HepG2 (cell line): Measurements from ENCODE around the gene TMEM145. TPM values are rescaled to one million over a fixed set of nuclear protein-coding genes. Genes with fewer than 3 reads are reported as not detected.

Experiments
- ATF1 ChIP-seq: IDR thresholded peaks from 2 replicates; pipeline ENCODE4 v1.6.1; 2016; ENCODE audit warnings: mild to moderate bottlenecking, control low read depth
- KLF9 ChIP-seq: IDR thresholded peaks from 2 replicates; pipeline ENCODE4 v1.6.1; 2016; ENCODE audit warnings: low read depth
- MTA1 ChIP-seq: sonication (generic); formaldehyde crosslinking; IDR thresholded peaks from 2 replicates; pipeline ENCODE4 v1.4.0; 2020; ENCODE audit warnings: missing genetic modification reagents, mild to moderate bottlenecking, borderline replicate concordance
- MXI1 ChIP-seq: IDR thresholded peaks from 3 replicates; pipeline ENCODE4 v1.6.1; 2012; ENCODE audit warnings: low read depth, low read length, inconsistent platforms, borderline replicate concordance
- ONECUT2 ChIP-seq: sonication (generic); formaldehyde crosslinking; IDR thresholded peaks from 2 replicates; pipeline ENCODE4 v1.4.0; 2020; ENCODE audit warnings: missing genetic modification reagents
- POLR2G ChIP-seq: fragments of 200-400 bp; formaldehyde crosslinking; IDR thresholded peaks from 2 replicates; pipeline ENCODE4 v1.6.1; 2018; ENCODE audit warnings: mild to moderate bottlenecking, low read depth, low read length, moderate library complexity
- SIX1 ChIP-seq: sonication (generic); formaldehyde crosslinking; IDR thresholded peaks from 2 replicates; pipeline ENCODE4 v1.4.0; 2020; ENCODE audit warnings: missing genetic modification reagents, borderline replicate concordance
- SNAPC4 ChIP-seq: sonication (generic); formaldehyde crosslinking; IDR thresholded peaks from 2 replicates; pipeline ENCODE4 v1.4.0; 2020; ENCODE audit warnings: mild to moderate bottlenecking, missing genetic modification reagents
- THAP7 ChIP-seq: sonication (generic); formaldehyde crosslinking; IDR thresholded peaks from 2 replicates; pipeline ENCODE4 v1.8.1; 2023; ENCODE audit warnings: mild to moderate bottlenecking, missing genetic modification reagents
- ZNF563 ChIP-seq: sonication (generic); formaldehyde crosslinking; IDR thresholded peaks from 2 replicates; pipeline ENCODE4 v1.8.0; 2022; ENCODE audit warnings: mild to moderate bottlenecking, moderate library complexity, missing genetic modification reagents
- ZNF614 ChIP-seq: IDR thresholded peaks from 2 replicates; pipeline ENCODE4 v1.6.1; 2018; ENCODE audit warnings: missing biosample characterization, missing genetic modification reagents, inconsistent platforms, borderline replicate concordance
- ZNF83 ChIP-seq: sonication (generic); formaldehyde crosslinking; IDR thresholded peaks from 2 replicates; pipeline ENCODE4 v1.4.0; 2020; ENCODE audit warnings: missing genetic modification reagents, mild to moderate bottlenecking, borderline replicate concordance
- polyA plus RNA-seq, 8 experiments: library from polyadenylated mRNA; depleted of rRNA in 3 of 8; stranded (reverse) in 7 of 8; unstranded in 1 of 8; fragments of >200 nt; fragmentation: Illumina TruSeq in 4 of 8; extraction: Trizol in 4 of 8; gene quantifications; 2 replicates each; pipeline versions ENCODE4 v1.2.1 to v1.2.3, GENCODE V29; 2011 to 2016; ENCODE audit warnings: low read depth in 4 of 8, missing spikeins in 1 of 8, mixed read lengths in 1 of 8; ENCODE audit not compliant: insufficient read depth in 1 of 8
- total RNA-seq, 5 experiments: library from RNA; depleted of rRNA; stranded (reverse); fragments of >200 nt; fragmentation: Illumina TruSeq; extraction: Trizol; gene quantifications; 2 replicates each; pipeline ENCODE4 v1.2.3, GENCODE V29; 2016; ENCODE audit warnings: low read depth in 1 of 5
- TF ChIP-seq, protein P1 (sequence below): sonication (generic); formaldehyde crosslinking; IDR thresholded peaks from 2 replicates; pipeline ENCODE4 v1.8.1; 2023; ENCODE audit warnings: missing genetic modification reagents, mild to moderate bottlenecking, borderline replicate concordance
- TF ChIP-seq, protein P2 (sequence below): sonication (generic); formaldehyde crosslinking; IDR thresholded peaks from 2 replicates; pipeline ENCODE4 v1.5.0; 2020; ENCODE audit warnings: mild to moderate bottlenecking, missing genetic modification reagents, borderline replicate concordance
- TF ChIP-seq, protein P3 (sequence below): sonication (generic); formaldehyde crosslinking; IDR thresholded peaks from 2 replicates; pipeline ENCODE4 v1.4.0; 2020; ENCODE audit warnings: low read depth, mild to moderate bottlenecking, missing genetic modification reagents
- TF ChIP-seq, protein P4 (sequence below): sonication (generic); formaldehyde crosslinking; IDR thresholded peaks from 2 replicates; pipeline ENCODE4 v1.5.0; 2020; ENCODE audit warnings: mild to moderate bottlenecking, missing genetic modification reagents, moderate library complexity

TMEM145 gene
- total and polyA plus RNA-seq, 2 of the 13 experiments (the other 11 are each of a cell fraction or from before 2014, with no cell fraction given), result 0.07 to 5.1 TPM

- TF ChIP-seq, protein P1, sequence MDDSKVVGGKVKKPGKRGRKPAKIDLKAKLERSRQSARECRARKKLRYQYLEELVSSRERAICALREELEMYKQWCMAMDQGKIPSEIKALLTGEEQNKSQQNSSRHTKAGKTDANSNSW (CRISPR knock-in tag), result 0 out of 2 replicates have a peak, but pooled peaks have one; percentile 3
- TF ChIP-seq POLR2G (no peak), ZNF563 (peak; percentile 89), KLF9 (CRISPR knock-in tag) (no peak), ATF1 (CRISPR knock-in tag) (no peak), ZNF83 (CRISPR knock-in tag) (no peak), SIX1 (CRISPR knock-in tag) (no peak), ONECUT2 (no peak), ZNF614 (CRISPR knock-in tag) (no peak), MXI1 (no peak), THAP7 (CRISPR knock-in tag) (peak; percentile 40; the same call in 1 of the 2 replicates), SNAPC4 (no peak), MTA1 (CRISPR knock-in tag) (no peak)
- TF ChIP-seq, protein P2, sequence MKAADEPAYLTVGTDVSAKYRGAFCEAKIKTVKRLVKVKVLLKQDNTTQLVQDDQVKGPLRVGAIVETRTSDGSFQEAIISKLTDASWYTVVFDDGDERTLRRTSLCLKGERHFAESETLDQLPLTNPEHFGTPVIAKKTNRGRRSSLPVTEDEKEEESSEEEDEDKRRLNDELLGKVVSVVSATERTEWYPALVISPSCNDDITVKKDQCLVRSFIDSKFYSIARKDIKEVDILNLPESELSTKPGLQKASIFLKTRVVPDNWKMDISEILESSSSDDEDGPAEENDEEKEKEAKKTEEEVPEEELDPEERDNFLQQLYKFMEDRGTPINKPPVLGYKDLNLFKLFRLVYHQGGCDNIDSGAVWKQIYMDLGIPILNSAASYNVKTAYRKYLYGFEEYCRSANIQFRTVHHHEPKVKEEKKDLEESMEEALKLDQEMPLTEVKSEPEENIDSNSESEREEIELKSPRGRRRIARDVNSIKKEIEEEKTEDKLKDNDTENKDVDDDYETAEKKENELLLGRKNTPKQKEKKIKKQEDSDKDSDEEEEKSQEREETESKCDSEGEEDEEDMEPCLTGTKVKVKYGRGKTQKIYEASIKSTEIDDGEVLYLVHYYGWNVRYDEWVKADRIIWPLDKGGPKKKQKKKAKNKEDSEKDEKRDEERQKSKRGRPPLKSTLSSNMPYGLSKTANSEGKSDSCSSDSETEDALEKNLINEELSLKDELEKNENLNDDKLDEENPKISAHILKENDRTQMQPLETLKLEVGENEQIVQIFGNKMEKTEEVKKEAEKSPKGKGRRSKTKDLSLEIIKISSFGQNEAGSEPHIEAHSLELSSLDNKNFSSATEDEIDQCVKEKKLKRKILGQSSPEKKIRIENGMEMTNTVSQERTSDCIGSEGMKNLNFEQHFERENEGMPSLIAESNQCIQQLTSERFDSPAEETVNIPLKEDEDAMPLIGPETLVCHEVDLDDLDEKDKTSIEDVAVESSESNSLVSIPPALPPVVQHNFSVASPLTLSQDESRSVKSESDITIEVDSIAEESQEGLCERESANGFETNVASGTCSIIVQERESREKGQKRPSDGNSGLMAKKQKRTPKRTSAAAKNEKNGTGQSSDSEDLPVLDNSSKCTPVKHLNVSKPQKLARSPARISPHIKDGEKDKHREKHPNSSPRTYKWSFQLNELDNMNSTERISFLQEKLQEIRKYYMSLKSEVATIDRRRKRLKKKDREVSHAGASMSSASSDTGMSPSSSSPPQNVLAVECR (CRISPR knock-in tag), result no peak
- TF ChIP-seq, protein P3, sequence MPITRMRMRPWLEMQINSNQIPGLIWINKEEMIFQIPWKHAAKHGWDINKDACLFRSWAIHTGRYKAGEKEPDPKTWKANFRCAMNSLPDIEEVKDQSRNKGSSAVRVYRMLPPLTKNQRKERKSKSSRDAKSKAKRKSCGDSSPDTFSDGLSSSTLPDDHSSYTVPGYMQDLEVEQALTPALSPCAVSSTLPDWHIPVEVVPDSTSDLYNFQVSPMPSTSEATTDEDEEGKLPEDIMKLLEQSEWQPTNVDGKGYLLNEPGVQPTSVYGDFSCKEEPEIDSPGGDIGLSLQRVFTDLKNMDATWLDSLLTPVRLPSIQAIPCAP (CRISPR knock-in tag), result no peak
- TF ChIP-seq, protein P4, sequence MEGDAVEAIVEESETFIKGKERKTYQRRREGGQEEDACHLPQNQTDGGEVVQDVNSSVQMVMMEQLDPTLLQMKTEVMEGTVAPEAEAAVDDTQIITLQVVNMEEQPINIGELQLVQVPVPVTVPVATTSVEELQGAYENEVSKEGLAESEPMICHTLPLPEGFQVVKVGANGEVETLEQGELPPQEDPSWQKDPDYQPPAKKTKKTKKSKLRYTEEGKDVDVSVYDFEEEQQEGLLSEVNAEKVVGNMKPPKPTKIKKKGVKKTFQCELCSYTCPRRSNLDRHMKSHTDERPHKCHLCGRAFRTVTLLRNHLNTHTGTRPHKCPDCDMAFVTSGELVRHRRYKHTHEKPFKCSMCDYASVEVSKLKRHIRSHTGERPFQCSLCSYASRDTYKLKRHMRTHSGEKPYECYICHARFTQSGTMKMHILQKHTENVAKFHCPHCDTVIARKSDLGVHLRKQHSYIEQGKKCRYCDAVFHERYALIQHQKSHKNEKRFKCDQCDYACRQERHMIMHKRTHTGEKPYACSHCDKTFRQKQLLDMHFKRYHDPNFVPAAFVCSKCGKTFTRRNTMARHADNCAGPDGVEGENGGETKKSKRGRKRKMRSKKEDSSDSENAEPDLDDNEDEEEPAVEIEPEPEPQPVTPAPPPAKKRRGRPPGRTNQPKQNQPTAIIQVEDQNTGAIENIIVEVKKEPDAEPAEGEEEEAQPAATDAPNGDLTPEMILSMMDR (CRISPR knock-in tag), result no peak
Measured at GRCh38 chr19:42301646-42302203, 11.4 kb upstream of the TMEM145 start, which contains the start of gene PRR19 (continued).
